Smooth muscle cell (in vitro differentiated cells): ENCODE measurements around the gene TGFA. TPM values are rescaled to one million over a fixed set of nuclear protein-coding genes. Genes with fewer than 3 reads are reported as not detected.

Experiments used
- DNase-seq: peaks from one replicate; lab custom pipeline; 2025; ENCODE audit not compliant: unreplicated experiment; lab: John Stamatoyannopoulos, UW
- H2AFZ ChIP-seq: fragments of 200-600 bp; sonication (generic); 2 replicates; pipeline ENCODE4 v1.6.0; 2016; ENCODE audit warnings: antibody characterized with exemption, low read depth, mild to moderate bottlenecking
- H3F3A ChIP-seq: fragments of 200-600 bp; sonication (generic); 2 replicates; pipeline ENCODE4 v1.6.0; 2017; ENCODE audit warnings: antibody characterized with exemption, low read depth
- H3K27ac ChIP-seq: fragments of 200-600 bp; sonication (generic); 2 replicates; pipeline ENCODE4 v1.5.1; 2016; ENCODE audit warnings: low read depth, mild to moderate bottlenecking
- H3K27me3 ChIP-seq: fragments of 200-600 bp; sonication (generic); 2 replicates; pipeline ENCODE4 v1.6.1; 2016; ENCODE audit warnings: low read depth, mild to moderate bottlenecking
- H3K36me3 ChIP-seq: fragments of 200-600 bp; sonication (generic); 2 replicates; pipeline ENCODE4 v1.5.1; 2016; ENCODE audit warnings: low read depth
- H3K4me1 ChIP-seq: fragments of 200-600 bp; sonication (generic); 2 replicates; pipeline ENCODE4 v1.5.1; 2016; ENCODE audit warnings: low read depth
- H3K4me2 ChIP-seq: fragments of 200-600 bp; sonication (generic); 2 replicates; pipeline ENCODE4 v1.6.0; 2016; ENCODE audit warnings: mild to moderate bottlenecking
- H3K4me3 ChIP-seq: fragments of 200-600 bp; sonication (generic); 2 replicates; pipeline ENCODE4 v1.5.1; 2016; ENCODE audit warnings: mild to moderate bottlenecking
- H3K79me2 ChIP-seq: fragments of 200-600 bp; sonication (generic); 2 replicates; pipeline ENCODE4 v1.6.0; 2016; ENCODE audit warnings: low read depth, mild to moderate bottlenecking
- H3K9ac ChIP-seq: fragments of 200-600 bp; sonication (generic); 2 replicates; pipeline ENCODE4 v1.6.0; 2016; ENCODE audit warnings: low read depth
- H3K9me3 ChIP-seq: fragments of 200-600 bp; sonication (generic); replicated peaks from 2 replicates; pipeline ENCODE4 v1.5.1; 2016; ENCODE audit warnings: low read depth
- H4K20me1 ChIP-seq: fragments of 200-600 bp; sonication (generic); 2 replicates; pipeline ENCODE4 v1.6.0; 2016; ENCODE audit warnings: low read depth
- CTCF ChIP-seq: fragments of 200-600 bp; sonication (generic); IDR thresholded peaks from 2 replicates; pipeline ENCODE4 v1.5.1; 2017; ENCODE audit warnings: borderline replicate concordance, mild to moderate bottlenecking, antibody characterized with exemption; ENCODE audit not compliant: insufficient read depth, poor library complexity, severe bottlenecking
- WGBS: methylation state at CpG from one replicate; pipeline ENCODE4 v1.1.7; 2016; ENCODE audit warnings: low lambda C conversion rate; 5-methylcytosine and 5-hydroxymethylcytosine counted together
- polyA plus RNA-seq: library from polyadenylated mRNA; unstranded; fragments of >200 nt; fragmentation: Nextera tagmentation; extraction: Ambion mirVana; gene quantifications from 2 replicates; pipeline ENCODE4 v1.2.1, GENCODE V29; 2016
- total RNA-seq: library from RNA; depleted of rRNA; stranded (reverse); fragments of >200 nt; gene quantifications from 2 replicates; pipeline ENCODE4 v1.2.3, GENCODE V29; 2014

Gene TGFA
- total and polyA plus RNA-seq, 2 experiments from 2014 or later = 0.21 to 2.4 TPM

- no peak overlapping the region for H3K9ac ChIP-seq
- no peak for DNase-seq
- no peaks in the 10 kb centered on the region for H3K4me1 ChIP-seq
- H3K36me3 ChIP-seq = no peaks in the 10 kb centered on the region
- no peaks in the 10 kb centered on the region for H4K20me1 ChIP-seq
- H3K9me3 ChIP-seq = no peaks in the 10 kb centered on the region
- no peak overlapping the region for H3K4me3 ChIP-seq
- H2AFZ ChIP-seq = no peak overlapping the region
- peaks cover 5% of the 10 kb centered on the region for H3K27me3 ChIP-seq
- H3K4me2 ChIP-seq = no peak overlapping the region
- H3F3A ChIP-seq = no peaks in the 10 kb centered on the region
- no peaks in the 10 kb centered on the region for H3K79me2 ChIP-seq
- WGBS = 90% methylated on average over 8 of the region's 8 CpGs
- no peak for TF ChIP-seq CTCF
- no peak overlapping the region for H3K27ac ChIP-seq
These were observed 111.1 kb downstream of the TGFA start for GRCh38 chr2:70442301-70443077.

- no peak overlapping the region for H3K4me2 ChIP-seq
These were observed 113.0 kb downstream of the TGFA start for GRCh38 chr2:70440621-70441020.

GRCh38 chr2:70435138-70435537, 118.5 kb downstream of the TGFA start:
- H3K9ac ChIP-seq = no peak overlapping the region
- DNase-seq = no peak
- WGBS = 87% methylated on average over 1 of the region's 1 CpG
- no peak overlapping the region for H3K27ac ChIP-seq
- no peaks in the 10 kb centered on the region for H3K4me1 ChIP-seq
- H4K20me1 ChIP-seq = no peaks in the 10 kb centered on the region
- peaks cover 23% of the 10 kb centered on the region for H3K27me3 ChIP-seq
- no peaks in the 10 kb centered on the region for H3K36me3 ChIP-seq
- H3F3A ChIP-seq = no peaks in the 10 kb centered on the region
- no peaks in the 10 kb centered on the region for H3K79me2 ChIP-seq
- TF ChIP-seq CTCF = no peak
- H3K4me2 ChIP-seq = no peak overlapping the region
- H3K4me3 ChIP-seq = no peak overlapping the region
- peaks cover 3% of the 10 kb centered on the region for H3K9me3 ChIP-seq
- no peak overlapping the region for H2AFZ ChIP-seq

More at GRCh38 chr2:70440621-70441020, 113.0 kb downstream of the TGFA start:
- no peaks in the 10 kb centered on the region for H3F3A ChIP-seq
- no peak overlapping the region for H3K9ac ChIP-seq
- no peak overlapping the region for H2AFZ ChIP-seq
- H3K27me3 ChIP-seq = peaks cover 16% of the 10 kb centered on the region
- H4K20me1 ChIP-seq = no peaks in the 10 kb centered on the region
- no peaks in the 10 kb centered on the region for H3K36me3 ChIP-seq
- no peak overlapping the region for H3K4me3 ChIP-seq
- no peaks in the 10 kb centered on the region for H3K9me3 ChIP-seq
- H3K4me1 ChIP-seq = no peaks in the 10 kb centered on the region
- DNase-seq = no peak
- H3K79me2 ChIP-seq = no peaks in the 10 kb centered on the region
- no peak for TF ChIP-seq CTCF
- H3K27ac ChIP-seq = no peak overlapping the region

- Histone ChIP-seq H3K9ac (no peak overlapping the region), H3K27me3 (peaks cover 23% of the 10 kb centered on the region), H3K4me3 (no peak overlapping the region), H3K27ac (no peak overlapping the region), H3K79me2 (no peaks in the 10 kb centered on the region), H3K4me2 (no peak overlapping the region), H4K20me1 (no peaks in the 10 kb centered on the region), H3F3A (no peaks in the 10 kb centered on the region), H3K9me3 (peaks cover 3% of the 10 kb centered on the region), H2AFZ (no peak overlapping the region), H3K36me3 (no peaks in the 10 kb centered on the region), H3K4me1 (no peaks in the 10 kb centered on the region)
- no peak for DNase-seq
- 93% methylated on average over 1 of the region's 1 CpG for WGBS
- no peak for TF ChIP-seq CTCF
These were observed 120.3 kb downstream of the TGFA start for GRCh38 chr2:70433315-70433714.
